IPS-15b (cell line): ENCODE results near the gene CD6.
"Not testable (repeated sequence)": the region's sequence is repeated elsewhere in the genome, so short reads cannot be mapped to it uniquely, and the experiment has no call there.

Source experiments
- H3K27me3 ChIP-seq: one replicate; pipeline ENCODE4 v1.6.1; 2013; ENCODE audit warnings: low read length; ENCODE audit not compliant: control insufficient read depth, insufficient read depth
- H3K36me3 ChIP-seq: one replicate; pipeline ENCODE4 v1.6.1; 2013; ENCODE audit warnings: low read length; ENCODE audit not compliant: control insufficient read depth, insufficient read depth
- H3K4me1 ChIP-seq: one replicate; pipeline ENCODE4 v1.6.1; 2013; ENCODE audit warnings: mild to moderate bottlenecking, low read length; ENCODE audit not compliant: control insufficient read depth, insufficient read depth
- H3K4me3 ChIP-seq: one replicate; pipeline ENCODE4 v1.5.1; 2013; ENCODE audit warnings: low read depth, low read length
- H3K9ac ChIP-seq: one replicate; pipeline ENCODE4 v1.6.1; 2013; ENCODE audit warnings: low read depth, mild to moderate bottlenecking, low read length
- H3K9me3 ChIP-seq: one replicate; pipeline ENCODE4 v1.6.1; 2013; ENCODE audit warnings: mild to moderate bottlenecking, low read length; ENCODE audit not compliant: control insufficient read depth, insufficient read depth

Gene CD6

GRCh38 chr11:61058583-61059259 lies 87.2 kb downstream of the CD6 start:
- no peaks in the 10 kb centered on the region for H3K27me3 ChIP-seq

GRCh38 chr11:61059260-61059752 lies 87.8 kb downstream of the CD6 start:
- H3K9me3 ChIP-seq = no peaks in the 10 kb centered on the region
- no peak overlapping the region for H3K4me3 ChIP-seq
- no peaks in the 10 kb centered on the region for H3K4me1 ChIP-seq
- H3K27me3 ChIP-seq = no peaks in the 10 kb centered on the region
- no peaks in the 10 kb centered on the region for H3K36me3 ChIP-seq
- H3K9ac ChIP-seq = no peak overlapping the region

More at GRCh38 chr11:61058583-61059259, 87.2 kb downstream of the CD6 start:
- no peaks in the 10 kb centered on the region for H3K4me1 ChIP-seq
- H3K4me3 ChIP-seq = no peak overlapping the region
- no peaks in the 10 kb centered on the region for H3K36me3 ChIP-seq
- no peak overlapping the region for H3K9ac ChIP-seq
- H3K9me3 ChIP-seq = no peaks in the 10 kb centered on the region

DNA sequence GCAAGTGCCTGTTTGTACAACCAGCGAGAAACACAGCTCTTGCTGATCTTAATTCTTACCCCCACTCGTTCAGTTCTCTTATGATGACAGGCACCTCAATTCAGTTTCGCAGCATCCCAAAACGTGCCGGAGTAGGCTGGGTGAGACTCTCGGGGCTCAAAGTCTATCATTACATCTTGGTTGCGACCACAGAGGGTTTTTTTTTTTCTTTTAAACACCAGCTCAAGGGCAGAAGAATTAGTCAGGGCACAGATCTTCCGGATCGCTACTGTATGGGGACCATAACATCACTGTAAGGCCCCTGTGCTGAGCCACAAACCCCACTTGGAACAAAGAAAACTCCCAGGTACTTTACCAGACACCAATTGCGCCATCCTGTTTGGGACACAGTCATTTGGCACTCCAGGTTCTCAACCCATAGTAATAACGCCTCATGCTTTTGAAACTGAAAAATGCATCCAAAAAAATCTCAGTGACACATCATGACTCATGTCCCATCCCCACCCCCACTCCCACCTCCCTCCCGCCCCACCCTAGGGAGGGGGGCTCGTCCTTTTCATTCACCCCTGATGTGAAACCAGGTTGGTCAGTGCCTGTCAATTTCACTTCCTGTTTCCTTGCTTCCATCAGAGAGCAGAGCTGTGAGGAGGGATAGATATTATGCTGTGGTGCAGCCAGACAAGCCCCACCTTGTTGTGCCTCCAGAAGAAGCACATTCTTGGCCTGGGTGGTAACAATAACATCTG lies 89.8 kb downstream of the CD6 start:
- H3K4me1 ChIP-seq = no peaks in the 10 kb centered on the region
- no peaks in the 10 kb centered on the region for H3K9me3 ChIP-seq
- no peaks in the 10 kb centered on the region for H3K36me3 ChIP-seq
- no peak overlapping the region for H3K4me3 ChIP-seq
- H3K9ac ChIP-seq = no peak overlapping the region
- H3K27me3 ChIP-seq = no peaks in the 10 kb centered on the region

- H3K9ac ChIP-seq = no peak overlapping the region
- H3K4me1 ChIP-seq = no peaks in the 10 kb centered on the region
- H3K9me3 ChIP-seq = no peaks in the 10 kb centered on the region
- H3K4me3 ChIP-seq = no peak overlapping the region
- H3K36me3 ChIP-seq = no peaks in the 10 kb centered on the region
- no peaks in the 10 kb centered on the region for H3K27me3 ChIP-seq
These were observed 90.9 kb downstream of the CD6 start for GRCh38 chr11:61062181-61062930.

DNA sequence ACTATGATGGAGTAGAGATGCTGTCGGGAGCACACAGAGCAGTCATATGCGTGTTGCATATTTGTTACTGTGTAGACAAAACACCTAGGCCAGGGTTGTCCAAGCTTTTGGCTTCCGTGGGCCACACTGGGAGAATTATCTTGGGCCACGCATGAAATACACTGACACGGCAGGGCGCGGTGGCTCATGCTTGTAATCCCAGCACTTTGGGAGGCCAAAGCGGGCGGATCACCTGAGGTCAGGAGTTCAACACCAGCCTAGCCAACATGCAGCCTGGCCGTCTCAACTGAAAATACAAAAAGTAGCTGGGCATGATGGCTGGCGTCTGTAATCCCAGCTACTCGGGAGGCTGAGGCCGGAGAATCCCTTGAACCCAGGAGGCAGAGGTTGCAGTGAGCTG lies 93.8 kb downstream of the CD6 start:
- not testable (repeated sequence) for H3K27me3 ChIP-seq, H3K4me3 ChIP-seq, H3K36me3 ChIP-seq, H3K9ac ChIP-seq, H3K9me3 ChIP-seq, H3K4me1 ChIP-seq

DNA sequence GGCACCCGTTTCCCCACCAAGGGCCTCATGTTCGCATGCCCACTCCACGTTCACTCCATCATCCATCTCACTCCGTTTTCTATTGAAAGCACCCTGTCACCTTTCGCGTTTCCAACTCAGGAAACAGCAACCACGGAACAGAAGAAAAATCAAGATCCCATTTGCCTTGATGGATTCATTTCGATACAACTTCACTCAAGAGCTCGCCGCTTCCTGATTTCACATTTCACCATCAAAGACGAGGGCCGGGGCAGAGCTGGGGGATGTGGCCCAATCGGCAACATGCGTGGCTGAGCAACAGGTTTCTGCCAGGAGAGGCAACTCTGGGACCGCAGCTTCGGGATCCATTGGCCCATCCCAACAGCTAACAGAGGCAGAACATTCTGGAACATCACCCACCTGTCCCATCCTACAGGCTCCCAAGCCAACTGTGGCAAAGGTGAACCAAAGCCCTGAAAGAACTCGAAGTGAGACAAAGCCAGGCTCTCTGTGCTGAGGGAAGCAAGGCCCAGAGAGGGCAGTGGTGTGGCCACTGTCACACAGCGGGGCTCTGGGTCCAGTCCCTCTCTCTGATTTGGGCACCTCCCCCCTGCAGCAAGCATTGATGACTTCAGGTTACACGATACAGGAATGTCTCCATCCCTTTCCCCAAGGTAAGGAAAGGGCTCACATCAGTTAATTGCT lies 94.6 kb downstream of the CD6 start:
- no peaks in the 10 kb centered on the region for H3K9me3 ChIP-seq
- H3K9ac ChIP-seq = no peak overlapping the region
- H3K4me3 ChIP-seq = no peak overlapping the region
- no peaks in the 10 kb centered on the region for H3K36me3 ChIP-seq
- no peaks in the 10 kb centered on the region for H3K4me1 ChIP-seq
- H3K27me3 ChIP-seq = no peaks in the 10 kb centered on the region

- Histone ChIP-seq H3K9me3 (no peaks in the 10 kb centered on the region), H3K36me3 (no peaks in the 10 kb centered on the region), H3K9ac (no peak overlapping the region), H3K4me3 (no peak overlapping the region), H3K4me1 (no peaks in the 10 kb centered on the region), H3K27me3 (no peaks in the 10 kb centered on the region)
These were observed 95.2 kb downstream of the CD6 start for GRCh38 chr11:61066645-61067044.

GRCh38 chr11:61067782-61068446 lies 96.4 kb downstream of the CD6 start:
- H3K9me3 ChIP-seq = no peaks in the 10 kb centered on the region
- no peaks in the 10 kb centered on the region for H3K27me3 ChIP-seq
- no peaks in the 10 kb centered on the region for H3K4me1 ChIP-seq
- H3K36me3 ChIP-seq = no peaks in the 10 kb centered on the region
- H3K9ac ChIP-seq = no peak overlapping the region
- H3K4me3 ChIP-seq = no peak overlapping the region

- Histone ChIP-seq H3K4me3 (no peak overlapping the region), H3K9ac (no peak overlapping the region), H3K4me1 (no peaks in the 10 kb centered on the region), H3K9me3 (no peaks in the 10 kb centered on the region), H3K36me3 (no peaks in the 10 kb centered on the region), H3K27me3 (no peaks in the 10 kb centered on the region)
These were observed 97.1 kb downstream of the CD6 start for GRCh38 chr11:61068581-61068980.

- H3K4me1 ChIP-seq = no peaks in the 10 kb centered on the region
- no peaks in the 10 kb centered on the region for H3K9me3 ChIP-seq
- H3K27me3 ChIP-seq = no peaks in the 10 kb centered on the region
- H3K36me3 ChIP-seq = no peaks in the 10 kb centered on the region
- H3K4me3 ChIP-seq = no peak overlapping the region
- no peak overlapping the region for H3K9ac ChIP-seq
These were observed 97.9 kb downstream of the CD6 start for GRCh38 chr11:61069427-61069826.
